K562 (cell line): ENCODE results near the gene RIPOR1. TPM values are rescaled to one million over a fixed set of nuclear protein-coding genes. Genes with fewer than 3 reads are reported as not detected.
A peak's percentile ranks its signal among the peaks of the same experiment; 100 is the strongest.

Source experiments
- ASH1L ChIP-seq: fragments of 450-650 bp; IDR thresholded peaks from 2 replicates; pipeline ENCODE4 v1.6.1; 2018; ENCODE audit warnings: borderline replicate concordance, mild to moderate bottlenecking, low read depth; ENCODE audit not compliant: partially characterized antibody
- CTBP1 ChIP-seq: fragments of 450-650 bp; IDR thresholded peaks from 2 replicates; pipeline ENCODE4 v1.6.1; 2016; ENCODE audit warnings: borderline replicate concordance
- ELF2 ChIP-seq: fragments of 250-450 bp; sonication (Bioruptor Pico); IDR thresholded peaks from 2 replicates; pipeline ENCODE4 v1.5.0; 2021; ENCODE audit warnings: mild to moderate bottlenecking
- KLF6 ChIP-seq: fragments of 250-450 bp; sonication (Bioruptor Pico); IDR thresholded peaks from 2 replicates; pipeline ENCODE4 v1.4.0; 2020; ENCODE audit warnings: mild to moderate bottlenecking, moderate library complexity, borderline replicate concordance
- MAFK ChIP-seq: IDR thresholded peaks from 2 replicates; pipeline ENCODE4 v1.6.1; 2011; ENCODE audit warnings: low read length, improper control_type of control experiment
- SMARCA5 ChIP-seq: fragments of 450-650 bp; IDR thresholded peaks from 2 replicates; pipeline ENCODE4 v1.6.1; 2016
- SUPT5H ChIP-seq: fragments of 450-650 bp; IDR thresholded peaks from 2 replicates; pipeline ENCODE4 v1.6.1; 2016
- polyA plus RNA-seq, 8 experiments: library from polyadenylated mRNA; depleted of rRNA in 4 of 8; stranded (reverse) in 5 of 8; unstranded in 3 of 8; fragments of >200 nt; fragmentation: Nextera tagmentation in 2 of 8; fragmentation: Illumina TruSeq in 1 of 8; extraction: Ambion mirVana in 2 of 8; extraction: Trizol in 1 of 8; gene quantifications; 2 replicates each; pipeline versions ENCODE4 v1.2.1 to v1.2.3, GENCODE V29; 2011 to 2014; ENCODE audit warnings: inconsistent platforms in 1 of 8, missing spikeins in 1 of 8
- total RNA-seq, 7 experiments: library from RNA; depleted of rRNA in 6 of 7; stranded (reverse); fragments of >200 nt in 6 of 7; fragmentation: Illumina TruSeq in 2 of 7; extraction: Trizol in 2 of 7; gene quantifications; 2 replicates each; pipeline versions ENCODE4 v1.2.1 to v1.2.3, GENCODE V29; 2011 to 2021; ENCODE audit warnings: low replicate concordance in 1 of 7
- TF ChIP-seq, protein P1 (sequence below): fragments of 250-450 bp; sonication (Bioruptor Pico); IDR thresholded peaks from 2 replicates; pipeline ENCODE4 v1.4.0; 2020; ENCODE audit warnings: mild to moderate bottlenecking, moderate library complexity, borderline replicate concordance
- TF ChIP-seq, protein P2 (sequence below): fragments of 200-800 bp; sonication (Bioruptor generic); IDR thresholded peaks from 2 replicates; pipeline ENCODE4 v1.6.1; 2017; ENCODE audit warnings: missing genetic modification characterization, missing compliant biosample characterization

The RIPOR1 gene
- total and polyA plus RNA-seq, 9 of the 15 experiments (the other 6 are each of a cell fraction or from before 2014, with no cell fraction given): 0.36 to 31.1 (median 3.0) TPM

DNA sequence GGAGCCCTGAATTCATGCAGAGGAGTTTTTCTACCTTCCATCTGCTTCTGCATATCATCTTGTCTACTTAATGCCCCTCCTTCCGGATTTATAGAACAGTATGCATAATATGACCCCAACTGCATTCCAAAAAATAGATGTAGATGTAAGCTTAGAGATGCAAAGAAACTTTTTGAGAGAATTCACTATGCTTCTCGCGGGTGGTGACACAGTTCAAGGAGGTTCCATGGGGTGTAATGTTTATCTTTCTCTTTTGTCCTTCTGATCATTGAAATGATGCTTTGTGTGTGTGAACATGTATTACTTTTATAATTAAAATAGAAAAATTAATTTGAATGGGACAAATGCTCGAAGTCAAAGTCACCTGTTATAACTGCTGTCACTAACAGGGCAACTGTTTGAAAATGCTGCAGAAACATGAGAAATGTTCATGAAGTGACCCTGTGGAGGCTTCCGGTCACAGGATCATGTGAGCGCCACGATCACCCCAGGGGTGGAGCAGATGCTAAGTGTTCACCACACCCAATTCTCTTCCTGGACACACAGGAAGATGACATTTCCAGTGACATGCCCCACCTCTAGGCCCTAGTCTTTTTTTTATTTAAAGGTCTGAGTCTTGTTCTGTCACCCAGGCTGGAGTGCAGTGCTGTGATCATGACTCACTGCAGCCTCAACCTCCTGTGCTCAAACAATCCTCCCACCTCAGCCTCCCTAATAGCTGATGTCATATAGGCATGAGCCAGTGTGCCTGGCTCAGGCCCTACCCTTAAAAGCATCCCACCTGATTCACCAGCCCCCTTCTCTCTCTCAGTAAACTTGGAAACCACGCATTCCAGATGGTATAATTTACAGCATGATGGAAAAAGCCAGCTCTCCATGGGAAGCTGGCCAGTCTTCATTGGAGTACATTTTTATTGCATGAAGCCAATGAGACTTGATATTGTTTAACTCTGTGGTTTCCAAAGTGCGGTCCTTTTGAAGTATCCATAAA lies 24.3 kb upstream of the RIPOR1 start (continued):
- TF ChIP-seq, protein P1, sequence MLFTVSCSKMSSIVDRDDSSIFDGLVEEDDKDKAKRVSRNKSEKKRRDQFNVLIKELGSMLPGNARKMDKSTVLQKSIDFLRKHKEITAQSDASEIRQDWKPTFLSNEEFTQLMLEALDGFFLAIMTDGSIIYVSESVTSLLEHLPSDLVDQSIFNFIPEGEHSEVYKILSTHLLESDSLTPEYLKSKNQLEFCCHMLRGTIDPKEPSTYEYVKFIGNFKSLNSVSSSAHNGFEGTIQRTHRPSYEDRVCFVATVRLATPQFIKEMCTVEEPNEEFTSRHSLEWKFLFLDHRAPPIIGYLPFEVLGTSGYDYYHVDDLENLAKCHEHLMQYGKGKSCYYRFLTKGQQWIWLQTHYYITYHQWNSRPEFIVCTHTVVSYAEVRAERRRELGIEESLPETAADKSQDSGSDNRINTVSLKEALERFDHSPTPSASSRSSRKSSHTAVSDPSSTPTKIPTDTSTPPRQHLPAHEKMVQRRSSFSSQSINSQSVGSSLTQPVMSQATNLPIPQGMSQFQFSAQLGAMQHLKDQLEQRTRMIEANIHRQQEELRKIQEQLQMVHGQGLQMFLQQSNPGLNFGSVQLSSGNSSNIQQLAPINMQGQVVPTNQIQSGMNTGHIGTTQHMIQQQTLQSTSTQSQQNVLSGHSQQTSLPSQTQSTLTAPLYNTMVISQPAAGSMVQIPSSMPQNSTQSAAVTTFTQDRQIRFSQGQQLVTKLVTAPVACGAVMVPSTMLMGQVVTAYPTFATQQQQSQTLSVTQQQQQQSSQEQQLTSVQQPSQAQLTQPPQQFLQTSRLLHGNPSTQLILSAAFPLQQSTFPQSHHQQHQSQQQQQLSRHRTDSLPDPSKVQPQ (CRISPR knock-in tag): no peak
- 0 out of 2 replicates have a peak, but pooled peaks have one; percentile 7 for TF ChIP-seq MAFK
- 0 out of 2 replicates have a peak, but pooled peaks have one; percentile 21 for TF ChIP-seq ELF2
- TF ChIP-seq KLF6 (CRISPR knock-in tag): peak; percentile 76; the same call in 1 of the 2 replicates
- TF ChIP-seq, protein P2, sequence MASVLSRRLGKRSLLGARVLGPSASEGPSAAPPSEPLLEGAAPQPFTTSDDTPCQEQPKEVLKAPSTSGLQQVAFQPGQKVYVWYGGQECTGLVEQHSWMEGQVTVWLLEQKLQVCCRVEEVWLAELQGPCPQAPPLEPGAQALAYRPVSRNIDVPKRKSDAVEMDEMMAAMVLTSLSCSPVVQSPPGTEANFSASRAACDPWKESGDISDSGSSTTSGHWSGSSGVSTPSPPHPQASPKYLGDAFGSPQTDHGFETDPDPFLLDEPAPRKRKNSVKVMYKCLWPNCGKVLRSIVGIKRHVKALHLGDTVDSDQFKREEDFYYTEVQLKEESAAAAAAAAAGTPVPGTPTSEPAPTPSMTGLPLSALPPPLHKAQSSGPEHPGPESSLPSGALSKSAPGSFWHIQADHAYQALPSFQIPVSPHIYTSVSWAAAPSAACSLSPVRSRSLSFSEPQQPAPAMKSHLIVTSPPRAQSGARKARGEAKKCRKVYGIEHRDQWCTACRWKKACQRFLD (CRISPR knock-in tag): peak; percentile 94
- peak; percentile 71; the same call in 1 of the 2 replicates for TF ChIP-seq CTBP1
- peak; percentile 95 for TF ChIP-seq SMARCA5
- peak; percentile 51; the same call in 1 of the 2 replicates for TF ChIP-seq SUPT5H
- TF ChIP-seq ASH1L: peak; percentile 32
